Measurements from ENCODE around the gene SEMA3B.

Gene SEMA3B

DNA sequence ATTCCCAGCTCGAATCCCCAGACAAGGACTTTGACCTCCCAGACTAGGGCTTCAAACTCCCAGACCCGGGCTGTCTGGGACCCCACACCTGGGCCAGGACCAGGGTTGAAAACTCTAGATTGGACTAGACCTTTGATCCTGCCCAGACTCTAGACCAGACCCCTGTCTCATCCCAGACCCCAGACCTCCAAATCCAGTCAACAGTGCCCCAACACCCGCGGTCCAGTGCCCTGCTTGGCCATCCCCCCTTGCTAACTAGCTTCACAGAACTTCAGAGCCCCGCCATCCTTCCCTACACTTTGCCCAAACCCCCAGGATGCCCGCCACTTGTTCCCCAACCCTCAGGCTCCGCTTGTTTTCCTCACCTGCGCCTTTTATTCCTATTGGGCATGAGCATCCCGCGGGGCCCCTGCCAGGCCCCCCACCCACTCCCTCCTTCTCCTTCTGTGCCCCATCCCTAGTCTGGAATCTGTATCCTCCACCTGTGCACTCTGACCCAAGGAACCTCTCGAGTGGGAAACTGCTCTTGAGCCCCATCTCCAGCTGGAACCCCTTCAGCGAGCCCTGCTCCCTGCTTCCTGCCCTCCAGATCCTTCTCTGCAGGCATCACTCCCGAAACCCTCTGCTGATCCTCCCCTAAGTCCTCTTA lies 32.3 kb upstream of the SEMA3B start:
- no peak for ATAC-seq
- no peak for TF ChIP-seq BACH2 (CRISPR knock-in tag; IDR thresholded peaks at IDR 0.05; ENCODE audit: borderline replicate concordance)

DNA sequence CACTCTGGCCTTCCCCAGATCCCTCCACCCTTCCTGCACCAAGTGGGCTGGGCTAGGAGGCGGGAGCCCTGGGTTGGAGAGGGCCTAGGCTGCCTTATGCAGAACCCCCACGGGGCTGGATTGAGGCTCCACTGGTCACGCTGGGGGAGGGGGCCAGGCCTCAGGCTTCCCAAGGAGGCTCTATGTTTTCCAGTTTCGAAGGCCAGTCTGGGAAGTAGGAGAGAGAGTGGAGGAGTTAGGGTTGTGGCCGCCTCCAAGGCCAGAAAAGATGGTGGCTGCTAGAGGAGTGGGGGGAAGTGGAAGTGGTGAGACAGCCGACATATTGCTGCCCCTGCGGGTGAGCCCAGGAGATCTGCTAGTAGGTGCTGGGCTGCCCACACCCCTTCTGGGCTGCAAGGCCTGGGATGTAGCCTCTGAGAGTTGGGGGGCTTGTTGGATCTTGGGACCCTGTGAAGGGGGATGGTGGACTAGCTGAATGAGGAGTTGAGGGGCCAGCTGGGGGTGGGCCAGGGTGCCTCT lies 31.8 kb upstream of the SEMA3B start:
- ATAC-seq = peak; percentile 22
- peak; percentile 51; the same call in 1 of the 2 replicates for TF ChIP-seq ZNF70 (CRISPR knock-in tag; IDR thresholded peaks at IDR 0.05)
- TF ChIP-seq SNAI2 (CRISPR knock-in tag; IDR thresholded peaks at IDR 0.05) = no peak
- TF ChIP-seq ISL1 (CRISPR knock-in tag; IDR thresholded peaks at IDR 0.05) = no peak
- TF ChIP-seq ESRRG (CRISPR knock-in tag; IDR thresholded peaks at IDR 0.05) = no peak
- TF ChIP-seq CSDC2 (CRISPR knock-in tag; IDR thresholded peaks at IDR 0.05) = no peak

DNA sequence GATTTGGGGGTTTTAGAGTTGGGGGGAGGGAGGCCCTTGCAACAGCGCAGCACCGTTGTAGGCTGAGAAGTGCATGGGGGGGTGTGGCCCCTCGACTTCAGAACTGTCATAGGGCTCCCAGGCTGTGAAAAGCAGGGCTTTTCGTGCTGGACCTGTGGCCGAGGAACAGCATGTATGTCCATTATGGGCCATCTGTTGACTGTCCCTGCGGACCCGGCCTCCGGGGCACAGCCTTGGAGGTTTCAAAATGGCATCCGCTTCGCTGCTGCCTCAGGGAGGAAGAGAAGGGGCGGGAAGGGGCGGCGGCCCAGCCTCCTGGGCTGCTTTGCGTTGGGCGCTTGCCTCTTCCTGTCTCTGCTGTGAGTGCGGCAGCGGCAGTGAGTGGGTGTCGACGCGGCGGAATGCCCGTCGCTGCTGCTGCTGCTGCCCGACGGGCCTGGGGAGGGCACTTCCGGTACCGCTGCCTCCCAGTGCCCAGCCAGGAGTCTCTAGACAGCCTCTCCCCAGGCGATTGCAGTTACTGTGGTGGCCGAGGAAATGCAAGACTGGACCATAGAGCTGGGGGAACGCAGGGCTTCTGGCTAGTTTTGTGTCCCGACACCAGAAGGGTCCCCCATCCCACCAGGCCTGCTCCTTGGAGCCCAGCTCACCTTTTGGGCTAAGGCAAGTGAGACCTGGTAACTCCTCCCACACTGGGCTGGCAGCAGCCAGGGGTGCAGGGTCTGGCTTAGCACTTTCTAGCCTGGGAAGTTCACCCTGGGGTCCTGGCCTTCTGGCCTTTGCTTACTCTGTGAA lies 31.0 kb upstream of the SEMA3B start:
- TF ChIP-seq ZC3H10 (CRISPR knock-in tag; IDR thresholded peaks at IDR 0.05) = no peak
- no peak for TF ChIP-seq TCF4 (CRISPR knock-in tag; IDR thresholded peaks at IDR 0.05; ENCODE audit: borderline replicate concordance)
- TF ChIP-seq OSR1 (CRISPR knock-in tag; IDR thresholded peaks at IDR 0.05) = no peak
- TF ChIP-seq RARB (CRISPR knock-in tag; IDR thresholded peaks at IDR 0.05) = no peak
- no peak for TF ChIP-seq GLIS3 (CRISPR knock-in tag; IDR thresholded peaks at IDR 0.05)
- TF ChIP-seq, protein P1, sequence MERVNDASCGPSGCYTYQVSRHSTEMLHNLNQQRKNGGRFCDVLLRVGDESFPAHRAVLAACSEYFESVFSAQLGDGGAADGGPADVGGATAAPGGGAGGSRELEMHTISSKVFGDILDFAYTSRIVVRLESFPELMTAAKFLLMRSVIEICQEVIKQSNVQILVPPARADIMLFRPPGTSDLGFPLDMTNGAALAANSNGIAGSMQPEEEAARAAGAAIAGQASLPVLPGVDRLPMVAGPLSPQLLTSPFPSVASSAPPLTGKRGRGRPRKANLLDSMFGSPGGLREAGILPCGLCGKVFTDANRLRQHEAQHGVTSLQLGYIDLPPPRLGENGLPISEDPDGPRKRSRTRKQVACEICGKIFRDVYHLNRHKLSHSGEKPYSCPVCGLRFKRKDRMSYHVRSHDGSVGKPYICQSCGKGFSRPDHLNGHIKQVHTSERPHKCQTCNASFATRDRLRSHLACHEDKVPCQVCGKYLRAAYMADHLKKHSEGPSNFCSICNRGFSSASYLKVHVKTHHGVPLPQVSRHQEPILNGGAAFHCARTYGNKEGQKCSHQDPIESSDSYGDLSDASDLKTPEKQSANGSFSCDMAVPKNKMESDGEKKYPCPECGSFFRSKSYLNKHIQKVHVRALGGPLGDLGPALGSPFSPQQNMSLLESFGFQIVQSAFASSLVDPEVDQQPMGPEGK (CRISPR knock-in tag; IDR thresholded peaks at IDR 0.05; ENCODE audit: borderline replicate concordance) = peak; percentile 46; the same call in 1 of the 2 replicates
- no peak for TF ChIP-seq ISL1 (CRISPR knock-in tag; IDR thresholded peaks at IDR 0.05)
- peak; percentile 73 for ATAC-seq

GRCh38 chr3:50238549-50239026 lies 30.4 kb upstream of the SEMA3B start:
- ATAC-seq = no peak
- TF ChIP-seq ZFP30 (CRISPR knock-in tag; IDR thresholded peaks at IDR 0.05) (no peak), POU6F1 (CRISPR knock-in tag; IDR thresholded peaks at IDR 0.05; ENCODE audit: borderline replicate concordance, low read depth) (no peak), TOX (CRISPR knock-in tag; IDR thresholded peaks at IDR 0.05; ENCODE audit: borderline replicate concordance) (no peak), ZNF565 (CRISPR knock-in tag; conservative IDR thresholded peaks at IDR 0.05; ENCODE audit: low read depth) (no peak), ZNF8 (CRISPR knock-in tag; IDR thresholded peaks at IDR 0.05) (no peak), ARNTL (CRISPR knock-in tag; IDR thresholded peaks at IDR 0.05; ENCODE audit: borderline replicate concordance, low read depth) (no peak), SNAI2 (CRISPR knock-in tag; IDR thresholded peaks at IDR 0.05) (no peak), RARB (CRISPR knock-in tag; IDR thresholded peaks at IDR 0.05) (no peak), OSR1 (CRISPR knock-in tag; IDR thresholded peaks at IDR 0.05) (no peak), BACH2 (CRISPR knock-in tag; IDR thresholded peaks at IDR 0.05; ENCODE audit: borderline replicate concordance) (no peak), ESRRG (CRISPR knock-in tag; IDR thresholded peaks at IDR 0.05) (no peak), ZNF70 (CRISPR knock-in tag; IDR thresholded peaks at IDR 0.05) (no peak), TCF4 (CRISPR knock-in tag; IDR thresholded peaks at IDR 0.05; ENCODE audit: borderline replicate concordance) (no peak), ISL1 (CRISPR knock-in tag; IDR thresholded peaks at IDR 0.05) (no peak)
- TF ChIP-seq, protein P2, sequence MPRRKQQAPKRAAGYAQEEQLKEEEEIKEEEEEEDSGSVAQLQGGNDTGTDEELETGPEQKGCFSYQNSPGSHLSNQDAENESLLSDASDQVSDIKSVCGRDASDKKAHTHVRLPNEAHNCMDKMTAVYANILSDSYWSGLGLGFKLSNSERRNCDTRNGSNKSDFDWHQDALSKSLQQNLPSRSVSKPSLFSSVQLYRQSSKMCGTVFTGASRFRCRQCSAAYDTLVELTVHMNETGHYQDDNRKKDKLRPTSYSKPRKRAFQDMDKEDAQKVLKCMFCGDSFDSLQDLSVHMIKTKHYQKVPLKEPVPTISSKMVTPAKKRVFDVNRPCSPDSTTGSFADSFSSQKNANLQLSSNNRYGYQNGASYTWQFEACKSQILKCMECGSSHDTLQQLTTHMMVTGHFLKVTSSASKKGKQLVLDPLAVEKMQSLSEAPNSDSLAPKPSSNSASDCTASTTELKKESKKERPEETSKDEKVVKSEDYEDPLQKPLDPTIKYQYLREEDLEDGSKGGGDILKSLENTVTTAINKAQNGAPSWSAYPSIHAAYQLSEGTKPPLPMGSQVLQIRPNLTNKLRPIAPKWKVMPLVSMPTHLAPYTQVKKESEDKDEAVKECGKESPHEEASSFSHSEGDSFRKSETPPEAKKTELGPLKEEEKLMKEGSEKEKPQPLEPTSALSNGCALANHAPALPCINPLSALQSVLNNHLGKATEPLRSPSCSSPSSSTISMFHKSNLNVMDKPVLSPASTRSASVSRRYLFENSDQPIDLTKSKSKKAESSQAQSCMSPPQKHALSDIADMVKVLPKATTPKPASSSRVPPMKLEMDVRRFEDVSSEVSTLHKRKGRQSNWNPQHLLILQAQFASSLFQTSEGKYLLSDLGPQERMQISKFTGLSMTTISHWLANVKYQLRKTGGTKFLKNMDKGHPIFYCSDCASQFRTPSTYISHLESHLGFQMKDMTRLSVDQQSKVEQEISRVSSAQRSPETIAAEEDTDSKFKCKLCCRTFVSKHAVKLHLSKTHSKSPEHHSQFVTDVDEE (CRISPR knock-in tag; IDR thresholded peaks at IDR 0.05) = no peak
- TF ChIP-seq, protein P3, sequence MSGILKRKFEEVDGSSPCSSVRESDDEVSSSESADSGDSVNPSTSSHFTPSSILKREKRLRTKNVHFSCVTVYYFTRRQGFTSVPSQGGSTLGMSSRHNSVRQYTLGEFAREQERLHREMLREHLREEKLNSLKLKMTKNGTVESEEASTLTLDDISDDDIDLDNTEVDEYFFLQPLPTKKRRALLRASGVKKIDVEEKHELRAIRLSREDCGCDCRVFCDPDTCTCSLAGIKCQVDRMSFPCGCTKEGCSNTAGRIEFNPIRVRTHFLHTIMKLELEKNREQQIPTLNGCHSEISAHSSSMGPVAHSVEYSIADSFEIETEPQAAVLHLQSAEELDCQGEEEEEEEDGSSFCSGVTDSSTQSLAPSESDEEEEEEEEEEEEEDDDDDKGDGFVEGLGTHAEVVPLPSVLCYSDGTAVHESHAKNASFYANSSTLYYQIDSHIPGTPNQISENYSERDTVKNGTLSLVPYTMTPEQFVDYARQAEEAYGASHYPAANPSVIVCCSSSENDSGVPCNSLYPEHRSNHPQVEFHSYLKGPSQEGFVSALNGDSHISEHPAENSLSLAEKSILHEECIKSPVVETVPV (CRISPR knock-in tag; IDR thresholded peaks at IDR 0.05) = no peak
